Measurements from ENCODE around the gene AFAP1.
A peak's percentile ranks its signal among the peaks of the same experiment; 100 is the strongest.

AFAP1 gene

GRCh38 chr4:7967501-7968261 is 28.0 kb upstream of the AFAP1 start:
- DNase-seq: no peak

GRCh38 chr4:7967063-7967440 is 27.4 kb upstream of the AFAP1 start:
- DNase-seq: no peak

DNA sequence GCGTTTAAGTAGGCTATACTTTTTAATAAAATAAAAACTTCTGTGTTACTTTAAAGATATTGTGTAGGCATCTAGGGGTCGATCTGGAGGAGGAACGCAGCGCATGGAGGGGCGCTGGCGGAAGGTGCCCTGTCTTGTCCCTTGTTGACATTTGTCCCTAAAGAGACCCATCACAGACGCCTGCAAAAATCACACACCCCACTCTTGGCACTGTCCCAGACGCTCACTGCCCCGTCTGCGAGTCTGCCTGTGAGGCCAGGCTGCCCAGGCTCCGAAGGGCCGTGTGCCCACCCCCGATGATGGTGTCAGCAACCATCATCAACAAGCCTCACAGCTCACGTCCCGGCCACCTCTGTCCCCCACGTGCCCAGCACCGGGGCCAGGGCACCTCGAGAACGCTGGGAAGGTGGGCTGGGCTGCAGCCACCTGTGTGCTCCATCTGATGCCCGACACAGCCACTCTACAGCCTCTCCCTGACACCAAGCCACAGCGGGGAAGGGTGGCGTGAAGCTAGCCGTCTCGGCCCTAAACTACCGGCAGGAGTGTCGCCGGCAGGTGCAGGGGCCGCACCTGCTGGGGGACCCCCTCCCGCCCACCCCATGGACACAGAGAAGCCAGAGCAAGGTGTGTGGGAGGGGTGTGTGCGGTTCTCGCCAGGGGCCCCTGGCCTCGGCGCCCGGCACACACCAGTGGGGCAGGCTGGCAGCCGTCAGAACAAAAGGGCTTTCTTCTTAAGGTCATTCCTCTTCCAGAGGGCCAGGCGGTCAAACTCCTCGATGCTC is 26.8 kb upstream of the AFAP1 start:
- DNase-seq: no peak

DNA sequence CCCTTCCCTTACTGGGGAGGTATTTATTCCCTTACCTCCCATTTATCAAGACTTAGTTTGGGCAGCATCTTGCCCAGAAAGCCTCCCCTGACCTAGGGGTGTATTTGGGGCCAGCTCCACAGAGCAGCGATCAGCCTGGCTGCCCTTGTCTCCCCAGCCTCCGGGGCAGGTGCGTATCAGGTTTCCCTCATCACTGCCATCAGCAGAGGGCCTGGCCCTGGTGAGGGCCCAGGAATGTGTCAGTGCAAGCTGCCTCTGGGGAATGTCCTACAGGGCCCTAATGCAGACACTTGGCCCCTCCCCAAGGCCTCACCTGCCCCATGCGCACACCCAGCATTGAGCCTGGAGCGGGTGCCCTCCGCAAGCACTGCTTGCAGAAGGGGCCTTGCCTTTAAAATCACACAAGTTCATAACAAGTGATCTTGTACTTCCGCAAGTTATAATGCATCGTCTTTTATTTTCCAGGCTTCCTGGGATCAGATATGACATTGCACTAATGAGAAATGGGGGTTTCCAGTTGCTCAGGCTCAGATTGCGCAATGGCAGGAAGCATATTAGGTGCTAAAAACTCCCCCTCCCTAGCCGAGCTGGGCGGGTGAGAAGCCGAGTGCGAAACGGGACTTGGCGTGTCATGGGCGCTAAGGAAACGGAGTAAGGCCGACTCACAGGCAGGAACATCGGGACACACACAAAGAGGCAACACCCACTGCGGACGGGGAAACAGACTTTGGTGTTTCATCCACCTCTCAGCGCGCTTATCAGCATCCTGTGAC is 25.4 kb upstream of the AFAP1 start:
- peak; percentile 84 for DNase-seq

GRCh38 chr4:7964459-7964858 is 24.8 kb upstream of the AFAP1 start:
- DNase-seq: peak; percentile 76

DNA sequence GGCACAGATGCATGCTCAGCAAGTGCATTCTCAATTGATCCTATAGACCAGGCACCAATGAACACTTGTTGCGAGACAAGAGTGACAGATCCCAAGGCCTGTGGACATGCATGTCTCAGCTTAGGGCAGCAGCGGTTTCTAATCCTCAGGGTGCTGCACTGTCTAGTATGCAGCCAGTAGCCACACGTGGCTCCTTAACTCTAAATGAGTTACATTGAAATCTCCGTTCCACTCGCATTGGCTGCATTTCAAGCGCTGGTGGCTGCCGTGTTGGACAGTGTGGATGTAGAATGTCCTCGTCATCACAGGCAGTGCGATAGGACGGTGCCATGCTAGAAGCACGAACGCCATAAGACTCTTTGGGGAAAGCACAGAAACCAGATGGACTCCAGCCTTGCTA is 24.0 kb upstream of the AFAP1 start:
- no peak for DNase-seq

- no peak for DNase-seq
Measured at GRCh38 chr4:7962609-7963508, 23.2 kb upstream of the AFAP1 start.

- DNase-seq: peak; percentile 84
Measured at GRCh38 chr4:7960790-7961655, 21.4 kb upstream of the AFAP1 start.

DNA sequence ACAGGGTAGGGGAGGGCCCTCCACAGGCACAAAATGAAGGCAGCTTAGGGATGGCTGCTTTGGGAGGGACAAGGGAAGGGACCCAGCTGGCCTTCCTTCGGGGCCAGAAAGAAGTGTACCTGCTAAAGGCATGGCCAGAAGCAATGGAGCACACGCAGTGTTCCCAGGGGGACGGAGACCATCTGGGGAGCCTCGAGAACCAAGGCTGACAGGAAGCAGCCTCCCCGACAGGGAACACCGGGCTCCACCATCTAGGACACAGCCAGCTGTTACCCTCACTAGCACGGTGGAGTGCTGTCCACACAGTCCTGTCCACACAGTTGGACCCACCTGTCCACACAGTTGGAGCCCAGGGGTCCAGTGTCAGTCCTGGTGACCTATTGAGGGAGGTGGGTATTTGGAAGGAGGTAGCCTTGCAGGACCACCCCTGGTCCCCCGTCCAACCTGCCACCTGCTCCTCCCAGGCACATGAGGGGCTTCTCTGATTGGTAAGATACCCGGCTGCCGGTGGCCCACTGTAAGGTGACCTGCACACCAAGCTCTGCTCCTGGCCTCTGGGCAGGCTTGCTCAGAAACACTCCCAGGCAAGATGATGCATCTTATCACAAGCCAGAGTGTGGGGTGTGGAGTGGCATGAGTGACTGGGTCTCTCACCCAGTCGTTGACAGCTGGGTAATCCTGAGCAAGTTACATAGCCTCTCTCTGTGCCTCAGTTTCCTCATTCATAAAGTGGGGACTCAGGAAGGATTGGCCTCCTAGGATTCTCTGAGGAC is 20.5 kb upstream of the AFAP1 start:
- DNase-seq: no peak

DNA sequence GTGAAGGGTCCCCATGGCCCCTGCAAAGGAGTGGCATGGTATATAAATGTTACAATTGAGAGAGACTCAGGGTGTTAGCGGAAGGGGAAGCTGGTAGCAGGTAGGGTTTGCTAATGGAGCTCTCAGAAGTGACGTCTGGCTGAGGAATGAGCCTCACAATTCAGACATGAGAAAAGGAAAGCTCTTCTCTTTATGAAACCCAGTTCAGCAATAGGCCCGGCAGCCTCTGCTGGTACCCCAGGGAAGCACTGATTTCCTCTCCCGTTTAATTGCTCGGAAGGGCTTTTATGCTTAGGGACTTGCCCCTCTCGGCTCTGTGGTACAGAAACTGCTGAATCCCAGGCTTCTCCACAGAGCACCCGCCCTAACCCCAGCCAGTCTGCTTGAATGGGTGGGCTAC is 19.4 kb upstream of the AFAP1 start:
- DNase-seq: no peak

GRCh38 chr4:7956934-7957656 is 17.4 kb upstream of the AFAP1 start:
- DNase-seq: no peak

- no peak for DNase-seq
Measured at GRCh38 chr4:7956270-7956808, 16.7 kb upstream of the AFAP1 start.

GRCh38 chr4:7955393-7955792 is 15.7 kb upstream of the AFAP1 start:
- DNase-seq: no peak

DNA sequence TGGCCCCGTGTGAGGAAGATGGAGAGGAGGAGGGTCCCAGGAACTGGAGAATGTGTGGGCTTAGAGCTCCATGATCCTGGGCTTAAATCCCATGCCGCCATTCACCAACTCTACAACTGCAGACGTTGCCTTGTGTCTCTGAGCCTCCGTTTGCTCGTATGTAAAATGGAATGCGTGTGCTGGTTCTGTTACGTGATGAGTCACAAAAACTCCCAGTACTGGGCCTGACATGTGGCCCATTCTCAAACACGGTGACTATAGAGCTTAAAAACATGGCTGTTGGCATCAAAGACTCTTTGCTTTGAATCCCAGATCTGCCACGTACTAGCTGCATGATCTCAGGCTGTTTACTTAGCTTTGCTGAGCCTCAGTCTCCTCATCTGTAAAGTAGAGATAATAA is 13.0 kb upstream of the AFAP1 start:
- DNase-seq: no peak

- no peak for DNase-seq
Measured at GRCh38 chr4:7950301-7951092, 10.8 kb upstream of the AFAP1 start.

GRCh38 chr4:7949759-7950158 is 10.1 kb upstream of the AFAP1 start:
- DNase-seq: no peak

DNA sequence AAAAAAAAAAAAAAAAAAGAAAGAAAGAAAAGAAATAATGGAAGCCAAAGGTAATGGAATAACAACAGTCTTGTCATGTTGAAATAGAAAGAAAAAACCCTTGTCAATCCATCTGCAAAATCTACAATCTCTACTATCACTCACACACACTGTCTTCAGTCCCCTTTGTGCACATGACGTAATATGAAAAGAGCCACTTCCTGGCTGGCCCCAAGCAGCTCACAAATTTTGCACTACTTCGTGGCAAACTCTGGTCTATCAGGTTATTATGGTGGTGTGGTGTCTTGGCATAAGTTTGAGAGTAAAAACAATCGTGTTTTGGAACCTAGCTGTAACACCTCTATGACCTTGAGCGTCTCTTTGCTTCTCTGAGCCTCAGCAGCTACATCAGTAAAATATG is 8.3 kb upstream of the AFAP1 start:
- DNase-seq: no peak

- no peak for DNase-seq
Measured at GRCh38 chr4:7945709-7946380, 6.2 kb upstream of the AFAP1 start.

Data from activated effector memory CD4-positive, alpha-beta T cell treated with anti-CD3 and anti-CD28 coated beads, Interleukin-2, amount 50 U/mL, for 16 hours (primary cell).